Measurements from ENCODE around the gene KIF1A.

DNA sequence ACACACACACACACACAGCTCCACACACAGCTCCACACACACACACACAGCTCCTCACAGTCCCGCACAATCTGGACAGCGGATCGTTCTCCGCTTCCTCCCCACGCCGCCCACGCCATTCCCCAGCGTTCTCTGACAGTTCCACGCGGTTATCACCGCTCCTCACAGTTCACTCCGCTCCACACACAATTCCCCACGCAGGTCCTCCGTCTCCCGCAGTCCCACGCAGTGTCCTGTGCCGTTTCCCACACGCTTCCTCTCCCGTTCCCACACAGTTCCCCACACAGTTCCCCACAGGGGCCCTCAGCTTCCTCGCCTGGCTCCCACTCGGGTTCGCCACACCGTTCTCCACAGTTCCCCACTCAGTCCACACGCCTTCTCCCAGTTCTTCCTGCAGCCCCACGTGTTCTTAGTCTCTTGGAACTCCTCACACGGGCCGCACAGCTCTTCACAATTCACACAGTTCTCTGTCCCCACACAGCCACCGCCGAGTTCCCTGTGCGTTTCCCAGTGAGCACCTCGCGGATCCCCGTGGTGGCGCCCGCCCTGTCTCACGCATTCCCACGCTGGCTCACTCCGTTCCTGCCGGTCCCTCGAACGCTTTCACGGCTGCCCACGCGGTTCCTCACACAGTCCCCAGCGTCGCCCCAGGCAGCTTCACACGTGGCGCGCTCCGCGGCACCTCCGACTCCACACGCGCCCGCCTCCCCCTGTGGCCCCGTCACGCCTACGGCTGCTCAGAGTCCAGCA is 38.4 kb downstream of the KIF1A start:
- TF ChIP-seq, protein P1, sequence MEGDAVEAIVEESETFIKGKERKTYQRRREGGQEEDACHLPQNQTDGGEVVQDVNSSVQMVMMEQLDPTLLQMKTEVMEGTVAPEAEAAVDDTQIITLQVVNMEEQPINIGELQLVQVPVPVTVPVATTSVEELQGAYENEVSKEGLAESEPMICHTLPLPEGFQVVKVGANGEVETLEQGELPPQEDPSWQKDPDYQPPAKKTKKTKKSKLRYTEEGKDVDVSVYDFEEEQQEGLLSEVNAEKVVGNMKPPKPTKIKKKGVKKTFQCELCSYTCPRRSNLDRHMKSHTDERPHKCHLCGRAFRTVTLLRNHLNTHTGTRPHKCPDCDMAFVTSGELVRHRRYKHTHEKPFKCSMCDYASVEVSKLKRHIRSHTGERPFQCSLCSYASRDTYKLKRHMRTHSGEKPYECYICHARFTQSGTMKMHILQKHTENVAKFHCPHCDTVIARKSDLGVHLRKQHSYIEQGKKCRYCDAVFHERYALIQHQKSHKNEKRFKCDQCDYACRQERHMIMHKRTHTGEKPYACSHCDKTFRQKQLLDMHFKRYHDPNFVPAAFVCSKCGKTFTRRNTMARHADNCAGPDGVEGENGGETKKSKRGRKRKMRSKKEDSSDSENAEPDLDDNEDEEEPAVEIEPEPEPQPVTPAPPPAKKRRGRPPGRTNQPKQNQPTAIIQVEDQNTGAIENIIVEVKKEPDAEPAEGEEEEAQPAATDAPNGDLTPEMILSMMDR (IDR thresholded peaks at IDR 0.05), result no peak
- TF ChIP-seq EZH2 (IDR thresholded peaks at IDR 0.05), result no peak
